ENCODE measurements around the gene ABCC9.
"Not testable (repeated sequence)": the region's sequence is repeated elsewhere in the genome, so short reads cannot be mapped to it uniquely, and the experiment has no call there.

Gene ABCC9

DNA sequence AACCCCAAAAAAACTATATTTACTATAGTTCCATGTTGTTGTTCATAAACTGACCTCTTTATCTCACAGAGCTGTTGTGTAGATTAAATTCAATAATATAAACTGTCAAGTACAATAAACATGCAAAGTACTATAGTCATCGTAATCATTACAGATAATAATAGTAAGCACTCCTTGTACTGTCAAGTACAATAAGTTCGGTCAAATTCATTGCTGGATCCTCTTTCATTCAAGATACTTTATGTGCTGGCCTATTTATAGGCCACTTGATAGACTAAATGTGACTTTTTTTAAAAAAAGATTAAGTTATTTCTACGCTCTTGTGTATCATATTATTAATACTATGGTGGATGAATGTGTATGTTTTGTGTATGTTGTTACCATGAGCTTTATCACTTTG, 127.5 kb downstream of the ABCC9 start:
- no peak for DNase-seq

DNA sequence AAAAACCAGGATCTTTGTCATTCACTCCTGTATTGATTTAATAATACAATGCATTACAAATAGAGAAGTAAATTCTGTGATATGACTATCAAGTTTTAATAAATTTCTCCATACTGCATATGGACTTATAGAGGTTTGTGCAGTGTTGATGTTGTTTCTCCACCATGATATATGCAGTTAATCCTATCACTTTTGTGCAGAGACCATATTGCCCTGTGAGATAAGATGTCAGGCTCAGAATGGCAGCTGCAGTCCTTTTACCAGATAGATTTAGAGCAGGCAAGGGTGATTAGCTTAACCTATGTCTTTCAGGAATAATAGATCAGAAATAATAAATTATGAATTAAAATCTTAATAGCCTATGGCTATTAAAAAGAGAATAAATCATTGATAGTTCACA, 128.1 kb downstream of the ABCC9 start:
- no peak for DNase-seq

DNA sequence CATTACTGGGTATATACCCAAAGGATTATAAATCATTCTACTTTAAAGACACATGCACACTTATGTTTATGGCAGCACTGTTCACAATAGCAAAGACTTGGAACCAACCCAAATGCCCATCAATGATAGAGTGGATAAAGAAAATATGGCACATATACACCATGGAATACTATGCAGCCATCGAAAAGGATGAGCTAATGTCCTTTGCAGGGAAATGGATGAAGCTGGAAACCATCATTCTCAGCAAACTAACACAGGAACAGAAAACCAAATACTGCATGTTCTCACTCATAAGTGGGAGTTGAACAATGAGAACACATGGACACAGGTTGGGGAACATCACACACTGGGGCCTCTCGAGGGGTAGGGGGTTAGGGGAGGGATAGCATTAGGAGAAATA, 128.9 kb downstream of the ABCC9 start:
- not testable (repeated sequence) for DNase-seq

DNA sequence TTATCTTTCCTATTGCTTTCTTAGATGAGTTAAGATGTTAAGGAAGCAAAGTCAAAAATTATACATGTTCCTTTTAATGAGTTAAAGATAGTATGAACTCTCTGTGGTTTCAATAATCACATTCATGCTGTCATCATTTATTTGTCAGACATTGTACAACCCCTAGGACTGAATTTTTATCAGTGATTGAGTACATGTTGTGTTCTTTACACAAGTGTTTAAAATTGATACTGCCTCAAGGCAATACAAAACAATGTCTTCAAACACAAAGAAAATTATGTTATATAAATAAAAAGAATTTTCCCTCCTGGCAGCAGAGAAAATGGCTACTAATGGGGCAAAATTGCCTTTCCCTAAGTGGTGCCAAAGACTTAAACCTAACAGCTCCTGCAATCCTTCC, 132.1 kb downstream of the ABCC9 start:
- no peak for DNase-seq

DNA sequence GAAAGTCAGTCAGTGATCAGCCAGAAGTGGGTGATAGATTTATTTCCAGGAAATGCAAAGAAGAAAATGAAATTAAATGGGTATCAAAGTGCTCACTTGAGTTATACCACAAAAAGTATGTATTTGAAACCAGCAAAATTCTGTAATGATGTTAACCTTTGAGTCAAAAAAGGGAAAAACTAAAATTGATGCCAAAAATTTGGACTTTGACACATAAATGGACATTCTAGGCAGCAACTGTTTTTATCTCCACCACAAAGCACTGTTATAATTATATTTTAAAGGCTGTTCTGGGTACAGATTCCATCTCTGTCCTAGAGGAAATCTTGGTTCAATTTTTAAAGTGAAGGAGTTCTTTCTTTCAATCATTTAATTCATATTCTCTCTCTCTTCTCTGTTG, 135.0 kb downstream of the ABCC9 start:
- DNase-seq: no peak

DNA sequence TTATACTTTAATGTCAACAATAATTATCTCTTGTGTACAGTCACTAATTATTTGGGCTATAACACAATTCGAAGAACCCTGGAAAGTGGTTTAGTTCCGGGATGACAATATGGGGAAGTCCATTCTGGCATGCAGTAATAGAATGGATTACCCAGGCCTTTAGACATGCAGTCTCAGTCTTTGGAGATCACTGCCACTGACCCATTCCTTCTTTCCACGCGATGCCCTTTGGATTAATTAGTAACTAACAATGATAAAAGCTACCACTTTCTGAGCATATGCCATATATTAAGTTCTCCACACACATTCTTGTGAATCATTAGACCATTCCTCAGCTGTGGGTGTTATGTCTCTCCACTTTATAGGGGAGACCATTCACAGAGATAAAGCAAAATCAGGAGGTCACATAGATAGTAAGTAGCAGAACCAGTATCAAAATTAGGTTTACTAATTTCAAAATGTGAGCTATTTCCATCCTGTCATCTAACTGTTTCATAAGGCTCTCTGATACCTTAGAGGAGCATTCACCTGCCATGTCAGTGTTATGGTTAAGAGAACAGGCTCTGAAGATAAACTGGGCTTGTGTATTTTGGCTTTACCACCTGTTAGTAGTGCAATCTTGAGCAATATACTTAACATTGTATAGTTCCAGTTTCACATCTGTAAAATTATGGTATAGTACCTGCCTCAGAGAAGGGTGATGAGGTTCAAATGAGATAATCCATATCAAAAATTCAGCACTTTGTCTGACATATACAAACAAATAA, 139.5 kb downstream of the ABCC9 start:
- no peak for DNase-seq

- no peak for DNase-seq
These were observed 141.2 kb downstream of the ABCC9 start for GRCh38 chr12:21800011-21800410.

DNA sequence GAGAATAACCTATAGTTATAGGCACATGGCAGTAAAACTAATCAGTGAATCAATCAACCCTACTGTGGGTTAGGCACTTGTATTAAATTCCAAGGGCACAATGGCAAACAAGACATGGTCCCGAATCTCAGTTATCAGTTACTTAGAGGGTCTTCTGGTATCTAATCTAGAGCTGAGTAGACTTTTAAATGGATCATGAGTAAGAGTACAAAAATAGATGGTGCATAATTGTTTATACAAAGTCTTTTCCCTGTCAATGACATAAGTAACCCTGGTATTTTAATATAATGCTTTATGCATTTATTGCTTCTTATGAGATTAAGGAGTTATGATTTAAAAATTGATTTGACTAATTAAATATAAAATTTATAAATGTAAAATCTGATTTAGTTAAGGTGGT, 143.7 kb downstream of the ABCC9 start:
- no peak for DNase-seq

- DNase-seq: no peak
These were observed 145.4 kb downstream of the ABCC9 start for GRCh38 chr12:21795648-21796328.

DNA sequence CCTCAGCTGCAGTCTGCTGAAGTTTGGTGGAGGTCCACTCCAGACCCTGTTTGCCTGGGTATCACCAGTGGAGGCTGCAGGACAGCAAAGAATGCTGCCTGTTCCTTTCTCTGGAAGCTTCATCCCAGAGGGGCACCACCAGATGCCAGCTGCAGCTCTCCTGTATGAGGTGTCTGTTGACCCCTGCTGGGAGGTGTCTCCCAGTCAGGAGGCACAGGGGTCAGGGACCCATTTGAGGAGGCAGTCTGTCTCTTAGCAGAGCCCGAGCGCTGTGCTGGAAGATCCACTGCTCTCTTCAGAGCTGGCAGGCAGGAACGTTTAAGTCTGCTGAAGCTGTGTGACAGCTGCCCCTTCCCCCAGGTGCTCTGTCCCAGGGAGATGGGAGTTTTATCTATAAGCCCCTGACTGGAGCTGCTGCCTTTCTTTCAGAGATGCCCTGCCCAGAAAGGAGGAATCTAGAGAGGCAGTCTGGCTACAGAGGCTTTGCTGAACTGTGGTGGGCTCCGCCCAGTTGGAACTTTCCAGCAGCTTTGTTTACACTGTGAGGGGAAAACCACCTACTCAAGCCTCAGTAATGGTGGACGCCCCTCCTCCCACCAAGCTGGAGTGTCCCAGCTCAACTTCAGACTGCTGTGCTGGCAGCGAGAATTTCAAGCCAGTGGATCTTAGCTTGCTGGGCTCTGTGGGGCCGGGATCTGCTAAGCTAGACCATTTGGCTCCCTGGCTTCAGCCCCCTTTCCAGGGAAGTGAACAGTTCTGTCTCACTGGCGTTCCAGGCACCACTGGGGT, 146.2 kb downstream of the ABCC9 start:
- DNase-seq: not testable (repeated sequence)

GRCh38 chr12:21789687-21790086, 151.5 kb downstream of the ABCC9 start:
- DNase-seq: not testable (repeated sequence)

- no peak for DNase-seq
These were observed 152.9 kb downstream of the ABCC9 start for GRCh38 chr12:21788089-21788983.

GRCh38 chr12:21786041-21786531, 155.1 kb downstream of the ABCC9 start:
- no peak for DNase-seq

GRCh38 chr12:21782723-21783122, 158.5 kb downstream of the ABCC9 start:
- DNase-seq: not testable (repeated sequence)

GRCh38 chr12:21780786-21781185, 160.4 kb downstream of the ABCC9 start:
- no peak for DNase-seq

GRCh38 chr12:21776175-21776574, 165.1 kb downstream of the ABCC9 start:
- no peak for DNase-seq

DNA sequence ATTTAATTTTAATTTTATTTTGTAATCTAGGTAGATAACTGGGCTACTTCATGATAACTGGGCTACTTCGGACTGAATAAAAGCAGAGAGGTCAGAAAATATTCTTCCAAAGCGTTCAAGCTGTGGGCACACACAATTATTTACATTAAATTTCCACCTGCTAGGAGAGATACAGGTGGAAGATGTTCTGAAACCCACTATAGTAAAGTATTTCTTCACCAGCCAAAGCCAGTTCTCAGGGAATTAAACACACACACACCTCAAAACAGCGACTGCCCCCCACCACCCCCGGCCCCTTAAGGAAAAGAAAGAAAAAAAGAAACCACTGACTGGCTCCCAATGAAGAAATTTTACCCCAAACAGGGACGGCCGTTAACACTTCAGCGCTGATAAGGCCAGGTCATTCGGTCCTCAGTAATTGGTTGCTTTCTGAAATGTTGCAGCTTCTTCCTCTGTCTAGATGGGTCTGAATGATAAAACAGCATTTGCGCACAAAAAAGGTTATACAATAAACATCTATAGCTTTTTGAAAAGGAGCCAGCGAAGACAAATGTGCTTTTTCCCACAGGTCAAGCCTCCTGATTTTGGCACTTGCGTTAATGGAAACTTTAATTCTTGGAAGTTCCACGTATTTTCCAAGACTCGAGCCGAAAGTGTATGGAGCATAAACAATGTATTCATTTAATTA, 165.9 kb downstream of the ABCC9 start:
- DNase-seq: no peak

GRCh38 chr12:21774358-21775132, 166.7 kb downstream of the ABCC9 start, which contains the start of gene KCNJ8:
Gene KCNJ8 (minus strand): TSS chr12:21774706. CDS start chr12:21773616, 1,090 bp downstream.
- no peak for DNase-seq

- no peak for DNase-seq
These were observed 167.4 kb downstream of the ABCC9 start for GRCh38 chr12:21773806-21774205.

DNA sequence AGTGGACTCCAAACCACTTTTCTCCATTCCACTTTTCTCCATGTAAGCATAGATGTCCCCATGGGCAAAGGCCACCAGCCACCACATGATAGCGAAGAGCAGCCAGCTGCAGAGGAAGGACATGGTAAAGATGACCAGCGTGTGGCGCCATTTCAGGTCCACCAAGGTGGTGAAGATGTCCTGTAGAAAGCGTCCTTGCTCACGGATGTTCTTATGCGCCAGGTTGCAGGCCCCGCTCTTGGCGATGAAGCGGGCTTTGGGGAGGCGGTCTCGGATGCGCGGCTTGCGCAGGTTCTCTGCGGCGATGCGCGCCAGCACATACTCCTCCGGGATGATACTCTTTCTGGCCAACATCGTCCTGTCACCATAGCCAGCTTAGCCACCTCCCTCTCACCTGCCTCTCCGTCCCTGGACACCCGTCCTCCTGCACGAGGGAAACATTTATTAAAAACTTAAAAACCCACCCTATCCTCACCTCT, 167.9 kb downstream of the ABCC9 start:
- peak; percentile 6 for DNase-seq

DNA sequence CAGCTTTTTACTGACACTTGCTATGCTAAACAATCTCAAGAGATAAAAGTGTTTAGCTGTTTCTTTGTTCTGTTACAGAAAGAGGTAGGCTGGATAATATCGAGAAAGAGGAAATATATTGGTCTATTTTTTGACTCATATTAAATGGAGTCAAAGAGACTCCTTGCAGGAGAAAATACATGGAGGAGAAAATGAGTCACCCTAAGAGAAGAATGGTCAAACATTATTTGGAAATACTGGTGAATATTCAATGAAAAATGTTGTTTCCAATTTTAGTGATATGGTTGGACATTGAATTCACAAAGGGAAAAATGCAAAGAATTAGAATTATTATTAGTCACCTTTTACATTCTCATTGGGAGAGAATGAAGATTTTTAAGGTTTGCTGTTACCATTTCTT, 169.9 kb downstream of the ABCC9 start:
- no peak for DNase-seq

All from activated CD4-positive, alpha-beta T cell treated with anti-CD3 and anti-CD28 coated beads, Interleukin-10, Interleukin-2, amounts not matched to agents 100 ng/mL and 50 ng/mL, durations not matched to agents 16 hours and 8 hours (primary cell).